Neural progenitor cell (in vitro differentiated cells): ENCODE results near the gene CLCNKA. TPM values are rescaled to one million over a fixed set of nuclear protein-coding genes. Genes with fewer than 3 reads are reported as not detected.

Experiments used
- DNase-seq: peaks from one replicate; pipeline ENCODE4 v3.0.0-alpha.2; 2016; ENCODE audit warnings: low spot score
- H2AFZ ChIP-seq: fragments of 200-600 bp; sonication (generic); replicated peaks from 2 replicates; pipeline ENCODE4 v1.6.1; 2016; ENCODE audit warnings: antibody characterized with exemption
- H3F3A ChIP-seq: fragments of 200-600 bp; sonication (generic); 2 replicates; pipeline ENCODE4 v1.6.1; 2016; ENCODE audit warnings: antibody characterized with exemption, low read depth
- H3K27ac ChIP-seq: fragments of 200-600 bp; sonication (generic); 2 replicates; pipeline ENCODE4 v1.5.1; 2016; ENCODE audit warnings: mild to moderate bottlenecking
- H3K27me3 ChIP-seq: fragments of 200-600 bp; sonication (generic); 2 replicates; pipeline ENCODE4 v1.6.1; 2016; ENCODE audit warnings: mild to moderate bottlenecking, moderate library complexity
- H3K36me3 ChIP-seq: fragments of 200-600 bp; sonication (generic); 2 replicates; pipeline ENCODE4 v1.5.1; 2016
- H3K4me1 ChIP-seq: fragments of 200-600 bp; sonication (generic); 2 replicates; pipeline ENCODE4 v1.6.1; 2016; ENCODE audit warnings: mixed run types
- H3K4me2 ChIP-seq: fragments of 200-600 bp; sonication (generic); 2 replicates; pipeline ENCODE4 v1.6.1; 2016
- H3K4me3 ChIP-seq: fragments of 200-600 bp; sonication (generic); 2 replicates; pipeline ENCODE4 v1.5.1; 2016
- H3K79me2 ChIP-seq: fragments of 200-600 bp; sonication (generic); 2 replicates; pipeline ENCODE4 v1.6.1; 2016; ENCODE audit warnings: low read depth
- H3K9ac ChIP-seq: fragments of 200-600 bp; sonication (generic); 2 replicates; pipeline ENCODE4 v1.6.1; 2016
- H3K9me3 ChIP-seq: fragments of 200-600 bp; sonication (generic); 2 replicates; pipeline ENCODE4 v1.5.1; 2016; ENCODE audit warnings: low read depth
- H4K20me1 ChIP-seq: fragments of 200-600 bp; sonication (generic); 2 replicates; pipeline ENCODE4 v1.6.1; 2016; ENCODE audit warnings: low read depth
- H3K27ac Mint-ChIP-seq: 3 replicates; pipeline ENCODE4 v1.8.0; 2021; ENCODE audit warnings: mixed read lengths
- H3K27me3 Mint-ChIP-seq: 2 replicates; pipeline ENCODE4 v1.8.0; 2022; ENCODE audit warnings: low read depth, mild to moderate bottlenecking, inconsistent platforms, moderate library complexity, mixed read lengths; ENCODE audit not compliant: insufficient read depth
- H3K36me3 Mint-ChIP-seq: 3 replicates; pipeline ENCODE4 v1.8.0; 2021; ENCODE audit warnings: mixed read lengths
- H3K4me1 Mint-ChIP-seq: 3 replicates; pipeline ENCODE4 v1.8.0; 2021; ENCODE audit warnings: mixed read lengths
- H3K4me3 Mint-ChIP-seq: 3 replicates; pipeline ENCODE4 v1.8.0; 2021; ENCODE audit warnings: mild to moderate bottlenecking, moderate library complexity, mixed read lengths
- H3K9me3 Mint-ChIP-seq: 3 replicates; pipeline ENCODE4 v1.8.0; 2020; ENCODE audit warnings: mixed read lengths
- CTCF ChIP-seq: fragments of 200-600 bp; sonication (generic); IDR thresholded peaks from 2 replicates; pipeline ENCODE4 v1.5.1; 2017; ENCODE audit warnings: antibody characterized with exemption, mild to moderate bottlenecking
- EZH2 ChIP-seq: fragments of 200-600 bp; sonication (generic); IDR thresholded peaks from 2 replicates; pipeline ENCODE4 v1.6.1; 2017; ENCODE audit warnings: antibody characterized with exemption, mild to moderate bottlenecking, moderate library complexity
- EZH2phosphoT487 ChIP-seq: fragments of 200-600 bp; sonication (generic); IDR thresholded peaks from 2 replicates; pipeline ENCODE4 v1.6.1; 2017; ENCODE audit warnings: antibody characterized with exemption
- total RNA-seq: library from RNA; depleted of rRNA; stranded (reverse); fragments of >200 nt; gene quantifications from 2 replicates; pipeline ENCODE4 v1.2.3, GENCODE V29; 2015; ENCODE audit warnings: low replicate concordance

Gene CLCNKA
- total RNA-seq, 1 donor from 2014 or later = not detected

GRCh38 chr1:16078925-16079656 lies 57.3 kb downstream of the CLCNKA start:
- no peak overlapping the region for H3K27ac ChIP-seq
- DNase-seq = peak; percentile 85
- no peak overlapping the region for H3K4me2 ChIP-seq
- Mint-ChIP-seq H3K9me3 (no peaks in the 10 kb centered on the region), H3K4me1 (peaks cover 32% of the 10 kb centered on the region), H3K27ac (peak overlapping the region; percentile 74), H3K36me3 (no peaks in the 10 kb centered on the region), H3K27me3 (peaks cover 28% of the 10 kb centered on the region), H3K4me3 (no peak overlapping the region)
- no peak overlapping the region for H3K4me3 ChIP-seq
- no peaks in the 10 kb centered on the region for H4K20me1 ChIP-seq
- H3K36me3 ChIP-seq = no peaks in the 10 kb centered on the region
- peaks cover 7% of the 10 kb centered on the region for H3K4me1 ChIP-seq
- no peaks in the 10 kb centered on the region for H3K9me3 ChIP-seq
- H3K9ac ChIP-seq = no peak overlapping the region
- H2AFZ ChIP-seq = peak overlapping the region; percentile 78
- no peaks in the 10 kb centered on the region for H3F3A ChIP-seq
- H3K79me2 ChIP-seq = no peaks in the 10 kb centered on the region
- peaks cover 31% of the 10 kb centered on the region for H3K27me3 ChIP-seq
- TF ChIP-seq CTCF (peak; percentile 92), EZH2phosphoT487 (no peak)

GRCh38 chr1:16080422-16081150 lies 58.8 kb downstream of the CLCNKA start:
- H3F3A ChIP-seq = no peaks in the 10 kb centered on the region
- H4K20me1 ChIP-seq = no peaks in the 10 kb centered on the region
- TF ChIP-seq CTCF (no peak), EZH2 (no peak), EZH2phosphoT487 (no peak)
- peaks cover 16% of the 10 kb centered on the region for H3K27me3 ChIP-seq
- no peaks in the 10 kb centered on the region for H3K9me3 ChIP-seq
- no peak overlapping the region for H3K27ac Mint-ChIP-seq
- no peaks in the 10 kb centered on the region for H3K9me3 Mint-ChIP-seq
- H3K79me2 ChIP-seq = no peaks in the 10 kb centered on the region
- peaks cover 6% of the 10 kb centered on the region for H3K4me1 ChIP-seq
- peaks cover 29% of the 10 kb centered on the region for H3K4me1 Mint-ChIP-seq
- DNase-seq = no peak
- no peaks in the 10 kb centered on the region for H3K36me3 ChIP-seq
- no peak overlapping the region for H3K9ac ChIP-seq
- no peak overlapping the region for H2AFZ ChIP-seq
- no peak overlapping the region for H3K4me3 Mint-ChIP-seq
- no peak overlapping the region for H3K4me2 ChIP-seq
- peaks cover 17% of the 10 kb centered on the region for H3K27me3 Mint-ChIP-seq
- no peak overlapping the region for H3K4me3 ChIP-seq
- H3K27ac ChIP-seq = no peak overlapping the region
- no peaks in the 10 kb centered on the region for H3K36me3 Mint-ChIP-seq

GRCh38 chr1:16081636-16082035 lies 59.8 kb downstream of the CLCNKA start:
- Histone ChIP-seq H3K9ac (no peak overlapping the region), H3K4me1 (peaks cover 6% of the 10 kb centered on the region), H3K9me3 (no peaks in the 10 kb centered on the region), H3K4me2 (no peak overlapping the region), H3K27ac (no peak overlapping the region), H3K79me2 (no peaks in the 10 kb centered on the region), H3K36me3 (no peaks in the 10 kb centered on the region), H3K4me3 (no peak overlapping the region), H2AFZ (no peak overlapping the region), H3K27me3 (peaks cover 5% of the 10 kb centered on the region), H4K20me1 (no peaks in the 10 kb centered on the region), H3F3A (no peaks in the 10 kb centered on the region)
- no peaks in the 10 kb centered on the region for H3K9me3 Mint-ChIP-seq
- H3K27me3 Mint-ChIP-seq = peaks cover 16% of the 10 kb centered on the region
- peaks cover 22% of the 10 kb centered on the region for H3K4me1 Mint-ChIP-seq
- DNase-seq = no peak
- H3K4me3 Mint-ChIP-seq = no peak overlapping the region
- peak overlapping the region; percentile 63 for H3K27ac Mint-ChIP-seq
- no peaks in the 10 kb centered on the region for H3K36me3 Mint-ChIP-seq
- TF ChIP-seq EZH2 = no peak
- no peak for TF ChIP-seq CTCF
- TF ChIP-seq EZH2phosphoT487 = no peak
